OCI-LY1 (cell line): ENCODE data around the gene NECAB2.

ENCODE experiments used
- CTCF ChIP-seq: fragments of 200-600 bp; sonication (generic), shearing (Covaris generic); IDR thresholded peaks from 2 replicates; pipeline ENCODE4 v1.5.1; 2017; ENCODE audit warnings: mild to moderate bottlenecking, antibody characterized with exemption, low read length, moderate library complexity, mixed read lengths
- EZH2 ChIP-seq: fragments of 200-600 bp; sonication (generic), shearing (Covaris generic); IDR thresholded peaks from 2 replicates; pipeline ENCODE4 v1.8.0; 2017; ENCODE audit warnings: borderline replicate concordance, mixed run types, mild to moderate bottlenecking, antibody characterized with exemption, low read length, moderate library complexity, mixed read lengths

DNA sequence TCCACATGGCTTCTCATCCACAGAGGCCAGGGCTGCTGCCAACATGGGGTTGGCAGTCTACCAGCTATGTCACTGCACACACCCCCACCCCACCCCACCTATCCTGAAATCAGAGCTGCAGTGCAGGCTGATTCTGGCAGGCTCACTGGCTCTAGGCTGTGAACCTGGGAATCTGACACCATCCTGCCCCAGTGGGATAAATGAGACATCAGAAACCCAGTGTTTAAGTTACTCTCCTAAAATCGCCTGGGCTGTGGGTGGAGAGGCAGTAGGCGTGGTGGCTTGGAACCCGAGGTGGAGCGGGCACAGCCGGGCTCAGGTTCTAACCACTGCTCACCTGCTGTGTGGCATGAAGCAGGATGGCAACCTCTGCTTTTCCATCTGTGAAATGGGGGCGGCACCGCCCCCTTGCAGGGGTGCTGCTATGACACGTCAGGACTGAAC is 69.0 kb downstream of the NECAB2 start:
- TF ChIP-seq EZH2: no peak
- no peak for TF ChIP-seq CTCF
